HG02610 (cell line): ENCODE measurements around the gene UBTD1.
"Not testable (repeated sequence)": the region's sequence is repeated elsewhere in the genome, so short reads cannot be mapped to it uniquely, and the experiment has no call there.

ENCODE experiments used
- ATAC-seq: cut with Tn5 transposase; IDR thresholded peaks from one replicate; pipeline ENCODE4 v1.9.1; 2021; ENCODE audit warnings: mild to moderate bottlenecking, moderate library complexity; ENCODE audit not compliant: unreplicated experiment

Gene UBTD1

GRCh38 chr10:97512993-97513392, 14.3 kb downstream of the UBTD1 start:
- ATAC-seq, result no peak

GRCh38 chr10:97514344-97514743, 15.6 kb downstream of the UBTD1 start:
- no peak for ATAC-seq

- ATAC-seq, result no peak
Observed at GRCh38 chr10:97515271-97515978, 16.7 kb downstream of the UBTD1 start.

GRCh38 chr10:97517096-97517750, 18.5 kb downstream of the UBTD1 start:
- no peak for ATAC-seq

- ATAC-seq, result no peak
Observed at GRCh38 chr10:97517778-97518300, 19.1 kb downstream of the UBTD1 start.

GRCh38 chr10:97518301-97519043, 19.7 kb downstream of the UBTD1 start:
- no peak for ATAC-seq

GRCh38 chr10:97519342-97519741, 20.6 kb downstream of the UBTD1 start:
- ATAC-seq, result no peak

GRCh38 chr10:97520520-97520919, 21.8 kb downstream of the UBTD1 start:
- no peak for ATAC-seq

- no peak for ATAC-seq
Observed at GRCh38 chr10:97520978-97521761, 22.4 kb downstream of the UBTD1 start.

- no peak for ATAC-seq
Observed at GRCh38 chr10:97522071-97522470, 23.3 kb downstream of the UBTD1 start.

- no peak for ATAC-seq
Observed at GRCh38 chr10:97522937-97523336, 24.2 kb downstream of the UBTD1 start.

- no peak for ATAC-seq
Observed at GRCh38 chr10:97525086-97525485, 26.4 kb downstream of the UBTD1 start.

- no peak for ATAC-seq
Observed at GRCh38 chr10:97525683-97526110, 27.0 kb downstream of the UBTD1 start.

GRCh38 chr10:97528876-97529275, 30.2 kb downstream of the UBTD1 start:
- ATAC-seq, result not testable (repeated sequence)

GRCh38 chr10:97529685-97530465, 31.2 kb downstream of the UBTD1 start:
- no peak for ATAC-seq

- no peak for ATAC-seq
Observed at GRCh38 chr10:97531401-97531986, 32.8 kb downstream of the UBTD1 start.

- no peak for ATAC-seq
Observed at GRCh38 chr10:97532935-97533671, 34.4 kb downstream of the UBTD1 start.

- no peak for ATAC-seq
Observed at GRCh38 chr10:97533888-97534287, 35.2 kb downstream of the UBTD1 start.
